Stimulated activated CD4-positive, alpha-beta T cell treated with anti-CD3 and anti-CD28 coated beads, Interleukin-15, amount 100 ng/mL, for 1 hour (primary cell): ENCODE data around the gene SHOC2.

ENCODE experiments used
- DNase-seq, 2 donors: peaks; one replicate each; pipeline ENCODE4 v3.0.0-alpha.2; 2020; ENCODE audit warnings: low read depth in 1 of 2, low spot score in 1 of 2

Gene SHOC2

GRCh38 chr10:110944792-110945396 lies 25.5 kb downstream of the SHOC2 start:
- no peak for DNase-seq

- no peak for DNase-seq
These were observed 27.1 kb downstream of the SHOC2 start for GRCh38 chr10:110946496-110946895.

- no peak for DNase-seq
These were observed 27.7 kb downstream of the SHOC2 start for GRCh38 chr10:110947061-110947595.

- DNase-seq: no peak
These were observed 32.0 kb downstream of the SHOC2 start for GRCh38 chr10:110951381-110951780.

- DNase-seq: no peak
These were observed 38.2 kb downstream of the SHOC2 start for GRCh38 chr10:110957606-110958005.

- DNase-seq: no peak
These were observed 40.3 kb downstream of the SHOC2 start for GRCh38 chr10:110959379-110960332.

- DNase-seq: no peak
These were observed 40.9 kb downstream of the SHOC2 start for GRCh38 chr10:110960333-110960712.

GRCh38 chr10:110962443-110962842 lies 43.0 kb downstream of the SHOC2 start:
- DNase-seq: no peak

GRCh38 chr10:110963162-110963561 lies 43.8 kb downstream of the SHOC2 start:
- DNase-seq: no peak

- DNase-seq: no peak
These were observed 45.3 kb downstream of the SHOC2 start for GRCh38 chr10:110964681-110965080.

- no peak for DNase-seq
These were observed 45.8 kb downstream of the SHOC2 start for GRCh38 chr10:110965216-110965615.

GRCh38 chr10:110966146-110966545 lies 46.7 kb downstream of the SHOC2 start:
- no peak for DNase-seq

- no peak for DNase-seq
These were observed 47.7 kb downstream of the SHOC2 start for GRCh38 chr10:110967009-110967630.

GRCh38 chr10:110967645-110968044 lies 48.2 kb downstream of the SHOC2 start:
- DNase-seq: no peak

GRCh38 chr10:110969183-110969582 lies 49.8 kb downstream of the SHOC2 start:
- DNase-seq: no peak

- no peak for DNase-seq
These were observed 52.2 kb downstream of the SHOC2 start for GRCh38 chr10:110971638-110972037.

GRCh38 chr10:110972231-110973134 lies 53.1 kb downstream of the SHOC2 start:
- no peak for DNase-seq

GRCh38 chr10:110973400-110973799 lies 54.0 kb downstream of the SHOC2 start:
- DNase-seq: no peak

GRCh38 chr10:110976577-110976976 lies 57.2 kb downstream of the SHOC2 start:
- DNase-seq: no peak

- DNase-seq: no peak
These were observed 58.3 kb downstream of the SHOC2 start for GRCh38 chr10:110977662-110978061.

- no peak for DNase-seq
These were observed 58.8 kb downstream of the SHOC2 start for GRCh38 chr10:110978204-110978603.
